Peyer's patch (tissue), 4 donors: Measurements from ENCODE around the gene CREB1. TPM values are rescaled to one million over a fixed set of nuclear protein-coding genes. Genes with fewer than 3 reads are reported as not detected.
A peak's percentile ranks its signal among the peaks of the same experiment; 100 is the strongest.

Experiments
- DNase-seq, 3 donors: peaks; one replicate each; pipeline ENCODE4 v3.0.0-alpha.2; 2017 to 2019
- H3K27ac ChIP-seq, 4 donors: fragments of 200-600 bp; sonication (generic); one replicate each; pipeline ENCODE4 v1.5.1; 2016 to 2019
- H3K27me3 ChIP-seq, 2 donors: fragments of 200-600 bp; sonication (generic); one replicate each; pipeline ENCODE4 v1.5.1; 2019
- H3K36me3 ChIP-seq, 3 donors: fragments of 200-600 bp; sonication (generic); one replicate each; pipeline ENCODE4 v1.5.1; 2016 to 2019
- H3K4me1 ChIP-seq, 4 donors: fragments of 200-600 bp; sonication (generic); one replicate each; pipeline ENCODE4 v1.5.1; 2016 to 2019
- H3K4me3 ChIP-seq, 4 donors: fragments of 200-600 bp; sonication (generic); 1 replicate in 3 of 4; 2 replicates in 1 of 4; pipeline ENCODE4 v1.5.1; 2016 to 2019; ENCODE audit warnings: mild to moderate bottlenecking in 1 of 4
- H3K9me3 ChIP-seq, 4 donors: fragments of 200-600 bp; sonication (generic); one replicate each; pipeline ENCODE4 v1.5.1; 2016 to 2019; ENCODE audit warnings: mild to moderate bottlenecking in 1 of 4
- POLR2A ChIP-seq, 2 donors: fragments of 450-650 bp; IDR thresholded peaks; one replicate each; pipeline ENCODE4 v1.5.1; 2017; ENCODE audit warnings: antibody characterized with exemption in 2 of 2, mild to moderate bottlenecking in 2 of 2, moderate library complexity in 2 of 2
- total RNA-seq, 4 donors: library from RNA; depleted of rRNA; stranded (reverse); fragments of >200 nt; gene quantifications; one replicate each; pipeline ENCODE4 v1.1.0, GENCODE V29; 2016
- TF ChIP-seq, protein P1 (sequence below), 6 experiments: fragments of 450-650 bp in 4 of 6; fragments of 200-600 bp in 2 of 6; sonication (generic) in 1 of 6; IDR thresholded peaks; one replicate each; pipeline ENCODE4 v1.5.1; 2017 to 2019; ENCODE audit warnings: antibody characterized with exemption in 6 of 6, mild to moderate bottlenecking in 3 of 6, moderate library complexity in 1 of 6

Gene CREB1
- total RNA-seq, 4 donors from 2014 or later, result 27.9 to 97.4 (median 54.6) TPM

DNA sequence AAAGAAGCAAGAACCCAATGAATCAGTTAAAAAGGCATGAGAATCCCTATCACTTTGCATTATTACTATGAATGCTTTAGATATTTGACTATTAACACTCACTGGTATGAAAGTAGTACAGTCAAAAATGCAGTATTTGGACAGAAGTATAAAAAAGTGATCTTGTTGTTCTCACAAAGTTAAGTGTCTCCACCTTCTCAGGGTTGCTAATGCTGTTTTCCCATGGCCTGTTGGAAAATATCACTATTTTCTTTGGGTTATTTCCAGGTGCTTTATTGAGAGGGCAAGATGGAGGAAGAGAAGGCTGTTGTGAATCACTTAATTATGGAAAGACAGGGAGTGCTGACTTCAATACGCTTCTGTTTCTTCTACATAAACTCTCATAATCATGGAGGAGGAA, 13.6 kb upstream of the CREB1 start:
- H3K27ac ChIP-seq, result no peak overlapping the region
- H3K36me3 ChIP-seq, result no peaks in the 10 kb centered on the region
- H3K9me3 ChIP-seq, result no peaks in the 10 kb centered on the region
- H3K4me3 ChIP-seq, result no peak overlapping the region
- TF ChIP-seq, protein P1, sequence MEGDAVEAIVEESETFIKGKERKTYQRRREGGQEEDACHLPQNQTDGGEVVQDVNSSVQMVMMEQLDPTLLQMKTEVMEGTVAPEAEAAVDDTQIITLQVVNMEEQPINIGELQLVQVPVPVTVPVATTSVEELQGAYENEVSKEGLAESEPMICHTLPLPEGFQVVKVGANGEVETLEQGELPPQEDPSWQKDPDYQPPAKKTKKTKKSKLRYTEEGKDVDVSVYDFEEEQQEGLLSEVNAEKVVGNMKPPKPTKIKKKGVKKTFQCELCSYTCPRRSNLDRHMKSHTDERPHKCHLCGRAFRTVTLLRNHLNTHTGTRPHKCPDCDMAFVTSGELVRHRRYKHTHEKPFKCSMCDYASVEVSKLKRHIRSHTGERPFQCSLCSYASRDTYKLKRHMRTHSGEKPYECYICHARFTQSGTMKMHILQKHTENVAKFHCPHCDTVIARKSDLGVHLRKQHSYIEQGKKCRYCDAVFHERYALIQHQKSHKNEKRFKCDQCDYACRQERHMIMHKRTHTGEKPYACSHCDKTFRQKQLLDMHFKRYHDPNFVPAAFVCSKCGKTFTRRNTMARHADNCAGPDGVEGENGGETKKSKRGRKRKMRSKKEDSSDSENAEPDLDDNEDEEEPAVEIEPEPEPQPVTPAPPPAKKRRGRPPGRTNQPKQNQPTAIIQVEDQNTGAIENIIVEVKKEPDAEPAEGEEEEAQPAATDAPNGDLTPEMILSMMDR (IDR thresholded peaks at IDR 0.05), result no peak
- no peak for TF ChIP-seq POLR2A (IDR thresholded peaks at IDR 0.05)
- no peaks in the 10 kb centered on the region for H3K4me1 ChIP-seq
- no peak for DNase-seq
- no peaks in the 10 kb centered on the region for H3K27me3 ChIP-seq

DNA sequence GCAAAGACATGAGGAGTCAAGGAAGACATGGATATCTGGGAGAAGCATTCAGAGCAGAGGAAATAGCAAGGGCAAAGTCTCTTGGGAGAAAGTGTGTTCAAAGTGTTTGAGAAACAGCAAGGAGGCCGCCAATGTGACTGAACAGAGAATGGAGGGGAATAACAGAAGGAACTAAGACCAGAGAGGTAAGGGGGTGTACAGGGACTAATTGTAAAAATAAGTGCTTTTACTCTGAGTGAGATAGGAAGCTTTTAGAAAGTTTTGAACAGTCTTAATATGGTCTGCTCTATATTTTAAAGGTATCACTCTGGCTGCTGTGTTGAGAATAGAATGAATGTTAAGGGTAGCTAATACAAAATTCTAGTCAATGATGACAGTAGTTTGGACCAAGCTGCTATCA, 6.8 kb upstream of the CREB1 start:
- no peaks in the 10 kb centered on the region for H3K9me3 ChIP-seq
- H3K4me3 ChIP-seq, result no peak overlapping the region
- no peak for TF ChIP-seq POLR2A (IDR thresholded peaks at IDR 0.05)
- TF ChIP-seq, protein P1 (IDR thresholded peaks at IDR 0.05), result no peak
- no peaks in the 10 kb centered on the region for H3K36me3 ChIP-seq
- H3K27me3 ChIP-seq, result no peaks in the 10 kb centered on the region
- no peak overlapping the region for H3K27ac ChIP-seq
- no peaks in the 10 kb centered on the region for H3K4me1 ChIP-seq
- no peak for DNase-seq

DNA sequence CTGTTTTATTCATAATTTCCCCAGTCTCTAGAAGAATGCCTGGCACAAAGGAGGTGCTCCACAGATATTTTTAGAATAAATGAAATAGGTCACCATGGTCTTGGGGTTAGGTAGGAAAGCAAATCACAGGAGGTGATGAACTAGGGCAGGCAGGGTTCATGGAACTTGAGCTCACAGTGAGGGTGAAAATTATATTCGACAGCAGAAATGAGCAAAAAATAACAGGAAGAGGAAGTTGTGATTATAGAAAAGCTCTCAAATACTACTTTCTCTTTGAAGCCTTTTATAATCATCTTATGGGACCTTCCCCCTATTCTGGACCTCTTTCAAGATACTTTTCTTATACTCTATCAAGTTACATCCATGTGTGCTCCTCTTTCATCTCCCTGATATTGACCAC, 4.5 kb upstream of the CREB1 start:
- Histone ChIP-seq H3K27ac (peak overlapping the region in 1 of 4 donors; percentile 39), H3K4me3 (no peak overlapping the region), H3K36me3 (no peaks in the 10 kb centered on the region), H3K9me3 (no peaks in the 10 kb centered on the region), H3K4me1 (no peaks in the 10 kb centered on the region), H3K27me3 (no peaks in the 10 kb centered on the region)
- no peak for DNase-seq
- no peak for TF ChIP-seq POLR2A (IDR thresholded peaks at IDR 0.05)
- TF ChIP-seq, protein P1 (IDR thresholded peaks at IDR 0.05), result no peak

DNA sequence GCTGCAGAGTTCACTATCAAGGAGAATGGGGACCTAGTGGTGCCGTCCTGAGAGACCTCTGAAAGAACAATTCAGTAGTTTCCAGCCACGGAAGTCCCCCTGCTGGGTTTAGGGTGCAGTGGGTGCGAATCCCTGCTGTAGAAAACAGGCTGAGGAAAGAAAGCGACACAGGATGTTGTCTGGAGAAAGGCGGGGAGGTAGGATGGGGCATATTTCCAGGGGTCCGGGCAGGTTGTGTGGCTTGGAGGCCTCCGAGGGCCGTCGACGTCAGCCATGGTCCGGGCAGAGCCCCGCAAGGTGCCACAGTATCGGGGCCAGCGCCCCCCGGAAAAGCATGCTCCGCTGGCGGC, 807 bp upstream of the CREB1 start:
- peak overlapping the region; percentile 95 to 99 (median 98) for H3K27ac ChIP-seq
- no peaks in the 10 kb centered on the region for H3K36me3 ChIP-seq
- H3K4me3 ChIP-seq, result peak overlapping the region; percentile 68 to 85 (median 78)
- no peaks in the 10 kb centered on the region for H3K27me3 ChIP-seq
- H3K4me1 ChIP-seq, result peaks cover 0 to 22% (median 9%) of the 10 kb centered on the region in 4 donors
- TF ChIP-seq, protein P1 (IDR thresholded peaks at IDR 0.05), result peak in 2 of 6 experiments; percentile 4 to 24
- no peak for TF ChIP-seq POLR2A (IDR thresholded peaks at IDR 0.05)
- DNase-seq, result peak in 2 of 3 donors; percentile 52 to 72
- H3K9me3 ChIP-seq, result no peaks in the 10 kb centered on the region

DNA sequence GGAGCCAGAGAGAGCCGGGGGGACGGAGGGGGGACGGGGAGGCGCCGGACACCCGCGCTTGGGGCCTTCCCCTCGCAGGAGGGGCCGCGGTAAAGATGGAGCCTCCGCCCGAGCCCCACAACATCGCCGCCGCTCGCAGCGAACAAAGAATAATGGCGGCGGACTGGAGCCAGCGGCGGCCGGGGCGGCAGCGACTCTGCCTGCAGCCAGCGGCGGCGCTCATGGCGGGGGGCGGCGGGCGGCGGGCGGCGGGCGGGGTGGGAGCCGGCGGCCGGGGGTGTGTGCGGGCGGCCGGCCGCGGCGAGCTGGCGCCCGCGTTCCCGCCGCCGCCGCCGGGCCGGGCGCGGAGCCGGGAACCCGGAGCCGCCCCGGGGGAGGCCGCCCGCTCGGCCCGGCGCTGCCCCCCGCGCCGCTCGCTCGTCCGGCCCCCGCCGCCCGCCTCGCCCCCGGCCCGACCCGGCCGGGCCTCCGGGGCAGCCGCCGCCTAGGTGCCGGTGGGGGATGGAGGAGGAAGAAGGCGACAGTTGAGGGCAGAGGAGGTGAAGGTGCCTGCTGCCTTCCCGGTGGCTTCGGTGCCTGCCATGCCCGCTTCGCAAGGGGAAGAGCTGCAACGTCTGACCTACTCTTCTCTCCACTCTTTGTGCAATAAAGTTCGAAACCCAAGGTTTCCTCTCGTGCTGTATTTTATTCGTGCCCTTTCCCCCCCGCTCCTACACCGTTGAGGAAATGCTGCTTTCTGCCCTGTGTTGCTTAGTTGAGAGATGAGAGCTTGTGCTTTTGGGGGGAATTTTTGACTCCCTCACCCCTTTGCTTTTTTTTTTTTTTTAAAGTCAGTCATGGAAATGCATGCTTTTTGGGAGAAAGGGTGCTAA, 634 bp downstream of the CREB1 start:
- peak; percentile 48 to 75 (median 68) for DNase-seq
- peak overlapping the region; percentile 95 to 99 (median 98) for H3K27ac ChIP-seq
- H3K9me3 ChIP-seq, result no peaks in the 10 kb centered on the region
- H3K36me3 ChIP-seq, result no peaks in the 10 kb centered on the region
- TF ChIP-seq POLR2A (IDR thresholded peaks at IDR 0.05), result no peak
- TF ChIP-seq, protein P1 (IDR thresholded peaks at IDR 0.05), result peak in 1 of 6 experiments; percentile 2
- peaks cover 5 to 33% (median 17%) of the 10 kb centered on the region in 4 donors for H3K4me1 ChIP-seq
- peak overlapping the region; percentile 68 to 85 (median 78) for H3K4me3 ChIP-seq
- no peaks in the 10 kb centered on the region for H3K27me3 ChIP-seq
